ENCODE data around the gene ZNF185. TPM values are rescaled to one million over a fixed set of nuclear protein-coding genes. Genes with fewer than 3 reads are reported as not detected.

Gene ZNF185
- total RNA-seq, result 45.3 and 63.4 TPM in 2 replicates

- peak; percentile 18 for DNase-seq (ENCODE audit: low read depth)
Observed at GRCh38 chrX:152897222-152898131, at the start of gene ZNF185. Gene ZNF185, plus strand, starts transcription at chrX:152898067. Its CDS starts 16,423 bp downstream, at chrX:152914490.

GRCh38 chrX:152850465-152850864 lies 47.4 kb upstream of the ZNF185 start:
- DNase-seq (ENCODE audit: low read depth), result no peak

- no peak for DNase-seq (ENCODE audit: low read depth)
Observed at GRCh38 chrX:152853986-152854385, 43.9 kb upstream of the ZNF185 start.

- peak; percentile 72 for DNase-seq (ENCODE audit: low read depth)
Observed at GRCh38 chrX:152861116-152861515, 36.8 kb upstream of the ZNF185 start.

- DNase-seq (ENCODE audit: low read depth), result no peak
Observed at GRCh38 chrX:152861826-152862225, 36.0 kb upstream of the ZNF185 start.

GRCh38 chrX:152865232-152865920 lies 32.5 kb upstream of the ZNF185 start:
- no peak for DNase-seq (ENCODE audit: low read depth)

GRCh38 chrX:152866386-152866785 lies 31.5 kb upstream of the ZNF185 start:
- no peak for DNase-seq (ENCODE audit: low read depth)

GRCh38 chrX:152869972-152870371 lies 27.9 kb upstream of the ZNF185 start:
- DNase-seq (ENCODE audit: low read depth), result no peak

GRCh38 chrX:152871260-152871659 lies 26.6 kb upstream of the ZNF185 start:
- no peak for DNase-seq (ENCODE audit: low read depth)

- no peak for DNase-seq (ENCODE audit: low read depth)
Observed at GRCh38 chrX:152872522-152872921, 25.3 kb upstream of the ZNF185 start.

GRCh38 chrX:152873361-152873760 lies 24.5 kb upstream of the ZNF185 start:
- DNase-seq (ENCODE audit: low read depth), result no peak

- no peak for DNase-seq (ENCODE audit: low read depth)
Observed at GRCh38 chrX:152876931-152877840, 20.7 kb upstream of the ZNF185 start.

- DNase-seq (ENCODE audit: low read depth), result peak; percentile 93
Observed at GRCh38 chrX:152878976-152879755, 18.7 kb upstream of the ZNF185 start.

- DNase-seq (ENCODE audit: low read depth), result no peak
Observed at GRCh38 chrX:152881289-152881688, 16.6 kb upstream of the ZNF185 start.

GRCh38 chrX:152884171-152884570 lies 13.7 kb upstream of the ZNF185 start:
- DNase-seq (ENCODE audit: low read depth), result no peak

GRCh38 chrX:152886716-152887115 lies 11.2 kb upstream of the ZNF185 start:
- no peak for DNase-seq (ENCODE audit: low read depth)

GRCh38 chrX:152892499-152892898 lies 5.4 kb upstream of the ZNF185 start:
- DNase-seq (ENCODE audit: low read depth), result no peak

- DNase-seq (ENCODE audit: low read depth), result no peak
Observed at GRCh38 chrX:152892999-152893891, 4.6 kb upstream of the ZNF185 start.

- no peak for DNase-seq (ENCODE audit: low read depth)
Observed at GRCh38 chrX:152893980-152894610, 3.8 kb upstream of the ZNF185 start.

GRCh38 chrX:152895121-152895520 lies 2.7 kb upstream of the ZNF185 start:
- no peak for DNase-seq (ENCODE audit: low read depth)
